ENCODE data around the gene ZDHHC3.

The ZDHHC3 gene

GRCh38 chr3:45016916-45017315, 40.9 kb upstream of the ZDHHC3 start:
- H3K9me2 ChIP-seq (replicated peaks; ENCODE audit: low read depth, low read length) = no peaks in the 10 kb centered on the region
- H4K20me1 ChIP-seq (ENCODE audit: insufficient read depth, low read length, poor library complexity, severe bottlenecking) = no peaks in the 10 kb centered on the region
- no peaks in the 10 kb centered on the region for H3F3A ChIP-seq (ENCODE audit: low read depth)
- H3K36me3 ChIP-seq (ENCODE audit: insufficient read depth, low read length) = peaks cover 15% of the 10 kb centered on the region; the same call in 1 of the 2 replicates
- H3K79me2 ChIP-seq (ENCODE audit: insufficient read depth, low read length) = no peaks in the 10 kb centered on the region
- H3K9ac ChIP-seq (ENCODE audit: low read depth, low read length, poor library complexity, severe bottlenecking) = no peak overlapping the region
- no peak overlapping the region for H3K4me3 ChIP-seq (ENCODE audit: low read length, poor library complexity, severe bottlenecking)
- TF ChIP-seq CTCF (conservative IDR thresholded peaks at IDR 0.05; ENCODE audit: low read length) (no peak), EZH2phosphoT487 (IDR thresholded peaks at IDR 0.05; ENCODE audit: borderline replicate concordance) (no peak)
- H3K9me3 ChIP-seq (ENCODE audit: insufficient read depth, low read depth, low read length) = no peaks in the 10 kb centered on the region
- H3K4me2 ChIP-seq (ENCODE audit: low read depth, low read length, poor library complexity, severe bottlenecking) = no peak overlapping the region
- H3K4me1 ChIP-seq (ENCODE audit: insufficient read depth, low read length, poor library complexity, severe bottlenecking) = peaks cover 7% of the 10 kb centered on the region
- no peaks in the 10 kb centered on the region for H3K27me3 ChIP-seq (ENCODE audit: insufficient read depth, low read length, poor library complexity, severe bottlenecking)
- H2AFZ ChIP-seq (ENCODE audit: low read length) = no peak overlapping the region

- peaks cover 51% of the 10 kb centered on the region for H3K36me3 ChIP-seq (ENCODE audit: insufficient read depth, low read length)
- H3K4me2 ChIP-seq (ENCODE audit: low read depth, low read length, poor library complexity, severe bottlenecking) = no peak overlapping the region
- H4K20me1 ChIP-seq (ENCODE audit: insufficient read depth, low read length, poor library complexity, severe bottlenecking) = no peaks in the 10 kb centered on the region
- H3K9ac ChIP-seq (ENCODE audit: low read depth, low read length, poor library complexity, severe bottlenecking) = no peak overlapping the region
- H3K27me3 ChIP-seq (ENCODE audit: insufficient read depth, low read length, poor library complexity, severe bottlenecking) = no peaks in the 10 kb centered on the region
- no peaks in the 10 kb centered on the region for H3F3A ChIP-seq (ENCODE audit: low read depth)
- no peaks in the 10 kb centered on the region for H3K9me3 ChIP-seq (ENCODE audit: insufficient read depth, low read depth, low read length)
- no peaks in the 10 kb centered on the region for H3K9me2 ChIP-seq (replicated peaks; ENCODE audit: low read depth, low read length)
- no peak overlapping the region for H2AFZ ChIP-seq (ENCODE audit: low read length)
- TF ChIP-seq CTCF (conservative IDR thresholded peaks at IDR 0.05; ENCODE audit: low read length) = no peak
- no peak for TF ChIP-seq EZH2phosphoT487 (IDR thresholded peaks at IDR 0.05; ENCODE audit: borderline replicate concordance)
- H3K79me2 ChIP-seq (ENCODE audit: insufficient read depth, low read length) = no peaks in the 10 kb centered on the region
- H3K4me1 ChIP-seq (ENCODE audit: insufficient read depth, low read length, poor library complexity, severe bottlenecking) = no peaks in the 10 kb centered on the region
- no peak overlapping the region for H3K4me3 ChIP-seq (ENCODE audit: low read length, poor library complexity, severe bottlenecking)
Measured at GRCh38 chr3:45012577-45012976, 36.6 kb upstream of the ZDHHC3 start.

GRCh38 chr3:45011756-45012508, 36.0 kb upstream of the ZDHHC3 start:
- Histone ChIP-seq H3K27me3 (ENCODE audit: insufficient read depth, low read length, poor library complexity, severe bottlenecking) (no peaks in the 10 kb centered on the region), H3K4me1 (ENCODE audit: insufficient read depth, low read length, poor library complexity, severe bottlenecking) (no peaks in the 10 kb centered on the region), H2AFZ (ENCODE audit: low read length) (no peak overlapping the region), H3K9ac (ENCODE audit: low read depth, low read length, poor library complexity, severe bottlenecking) (no peak overlapping the region), H3K4me3 (ENCODE audit: low read length, poor library complexity, severe bottlenecking) (no peak overlapping the region), H3K9me3 (ENCODE audit: insufficient read depth, low read depth, low read length) (no peaks in the 10 kb centered on the region), H4K20me1 (ENCODE audit: insufficient read depth, low read length, poor library complexity, severe bottlenecking) (no peaks in the 10 kb centered on the region), H3K36me3 (ENCODE audit: insufficient read depth, low read length) (peaks cover 58% of the 10 kb centered on the region), H3K4me2 (ENCODE audit: low read depth, low read length, poor library complexity, severe bottlenecking) (no peak overlapping the region), H3K9me2 (replicated peaks; ENCODE audit: low read depth, low read length) (no peaks in the 10 kb centered on the region), H3F3A (ENCODE audit: low read depth) (no peaks in the 10 kb centered on the region), H3K79me2 (ENCODE audit: insufficient read depth, low read length) (no peaks in the 10 kb centered on the region)
- TF ChIP-seq EZH2phosphoT487 (IDR thresholded peaks at IDR 0.05; ENCODE audit: borderline replicate concordance) (no peak), CTCF (conservative IDR thresholded peaks at IDR 0.05; ENCODE audit: low read length) (no peak)

Data from Loucy (cell line).